HTERT RPE-1 (cell line): ENCODE measurements around the gene RASGEF1C.

Source experiments
- in situ Hi-C: fragments of 300-500 bp; cut with MboI; formaldehyde crosslinking; loops from 4 replicates; pipeline ENCODE4 v1.14.3; 2020; ENCODE audit warnings: low sequenced_read_pairs

Gene RASGEF1C

GRCh38 chr5:180209137-180209581 lies at the start of gene RASGEF1C:
Gene RASGEF1C (minus strand): TSS chr5:180209211. CDS start chr5:180138052, 71,159 bp downstream.
- in situ Hi-C loops = no loop called here

- in situ Hi-C loops = no loop called here
These were observed 44.2 kb upstream of the RASGEF1C start for GRCh38 chr5:180253036-180253824.

GRCh38 chr5:180251887-180252286 lies 42.9 kb upstream of the RASGEF1C start:
- in situ Hi-C loops = no loop called here

GRCh38 chr5:180251141-180251540 lies 42.1 kb upstream of the RASGEF1C start:
- in situ Hi-C loops = no loop called here

GRCh38 chr5:180250329-180250728 lies 41.3 kb upstream of the RASGEF1C start:
- in situ Hi-C loops = no loop called here

GRCh38 chr5:180241600-180241999 lies 32.6 kb upstream of the RASGEF1C start:
- in situ Hi-C loops = no loop called here

GRCh38 chr5:180238631-180239030 lies 29.6 kb upstream of the RASGEF1C start:
- in situ Hi-C loops = no loop called here

GRCh38 chr5:180235846-180236245 lies 26.8 kb upstream of the RASGEF1C start:
- in situ Hi-C loops = no loop called here

- in situ Hi-C loops = no loop called here
These were observed 26.1 kb upstream of the RASGEF1C start for GRCh38 chr5:180235077-180235476.

GRCh38 chr5:180234271-180234670 lies 25.3 kb upstream of the RASGEF1C start:
- in situ Hi-C loops = no loop called here

GRCh38 chr5:180233729-180234128 lies 24.7 kb upstream of the RASGEF1C start:
- in situ Hi-C loops = no loop called here

GRCh38 chr5:180230017-180230416 lies 21.0 kb upstream of the RASGEF1C start:
- in situ Hi-C loops = no loop called here

GRCh38 chr5:180222056-180222455 lies 13.0 kb upstream of the RASGEF1C start:
- in situ Hi-C loops = no loop called here

- in situ Hi-C loops = no loop called here
These were observed 8.8 kb upstream of the RASGEF1C start for GRCh38 chr5:180217797-180218196.

GRCh38 chr5:180216646-180217171 lies 7.7 kb upstream of the RASGEF1C start:
- in situ Hi-C loops = no loop called here

GRCh38 chr5:180215783-180216630 lies 7.0 kb upstream of the RASGEF1C start:
- in situ Hi-C loops = no loop called here

GRCh38 chr5:180214870-180215770 lies 6.1 kb upstream of the RASGEF1C start:
- in situ Hi-C loops = no loop called here

- in situ Hi-C loops = no loop called here
These were observed 4.7 kb upstream of the RASGEF1C start for GRCh38 chr5:180213657-180214207.

- in situ Hi-C loops = no loop called here
These were observed 4.2 kb upstream of the RASGEF1C start for GRCh38 chr5:180213256-180213600.
